HG03520 (cell line): ENCODE results near the gene DOCK2.

Source experiments
- ATAC-seq: cut with Tn5 transposase; IDR thresholded peaks from one replicate; pipeline ENCODE4 v1.9.1; 2021; ENCODE audit warnings: mild to moderate bottlenecking, moderate library complexity; ENCODE audit not compliant: unreplicated experiment

Gene DOCK2

DNA sequence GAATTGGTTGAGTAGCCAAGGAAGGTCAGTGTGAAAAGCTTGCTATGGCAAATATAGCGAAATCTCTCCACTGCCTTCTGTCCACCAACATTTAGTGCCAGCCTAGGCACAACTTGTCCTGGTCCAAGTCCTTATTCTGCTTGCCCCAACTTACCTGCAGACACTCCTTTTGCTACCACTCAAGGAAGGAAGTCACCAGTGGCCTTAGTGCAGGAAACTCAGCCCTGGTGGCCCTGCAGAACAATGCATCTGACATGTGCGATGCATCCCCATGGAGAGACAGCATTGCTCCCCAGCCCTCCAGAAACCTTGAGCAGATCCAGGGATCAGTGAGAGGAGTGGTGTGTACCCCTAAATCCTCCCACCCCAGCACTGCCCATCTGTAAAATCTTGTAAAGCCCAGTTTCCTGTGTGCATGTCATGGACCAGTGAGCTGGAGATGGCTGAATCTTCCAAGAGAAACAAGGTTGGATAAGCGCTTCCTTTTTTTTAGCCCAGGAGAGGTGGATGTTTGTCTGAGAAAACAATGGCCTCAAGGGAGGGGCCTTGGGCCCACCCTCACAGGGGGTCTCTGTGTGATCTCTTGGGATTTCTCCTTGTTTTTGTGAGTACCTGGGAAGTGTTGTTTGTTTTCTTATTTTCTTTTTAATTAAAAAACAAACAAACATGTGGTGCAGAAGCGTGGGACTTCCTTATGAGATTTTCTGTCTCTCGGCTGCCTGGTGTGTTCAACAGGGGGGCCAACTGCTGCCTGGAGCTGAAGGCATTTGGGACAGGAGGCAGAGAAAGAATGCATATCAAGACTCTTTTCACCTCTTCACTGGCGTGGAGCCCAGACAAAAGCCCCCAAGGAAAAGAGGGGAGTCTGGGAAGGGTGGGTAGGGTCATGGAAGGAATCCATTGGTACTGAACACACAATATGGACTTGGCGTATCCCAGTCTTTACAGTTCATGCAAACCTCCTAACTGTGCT, 472.3 kb downstream of the DOCK2 start:
- no peak for ATAC-seq

DNA sequence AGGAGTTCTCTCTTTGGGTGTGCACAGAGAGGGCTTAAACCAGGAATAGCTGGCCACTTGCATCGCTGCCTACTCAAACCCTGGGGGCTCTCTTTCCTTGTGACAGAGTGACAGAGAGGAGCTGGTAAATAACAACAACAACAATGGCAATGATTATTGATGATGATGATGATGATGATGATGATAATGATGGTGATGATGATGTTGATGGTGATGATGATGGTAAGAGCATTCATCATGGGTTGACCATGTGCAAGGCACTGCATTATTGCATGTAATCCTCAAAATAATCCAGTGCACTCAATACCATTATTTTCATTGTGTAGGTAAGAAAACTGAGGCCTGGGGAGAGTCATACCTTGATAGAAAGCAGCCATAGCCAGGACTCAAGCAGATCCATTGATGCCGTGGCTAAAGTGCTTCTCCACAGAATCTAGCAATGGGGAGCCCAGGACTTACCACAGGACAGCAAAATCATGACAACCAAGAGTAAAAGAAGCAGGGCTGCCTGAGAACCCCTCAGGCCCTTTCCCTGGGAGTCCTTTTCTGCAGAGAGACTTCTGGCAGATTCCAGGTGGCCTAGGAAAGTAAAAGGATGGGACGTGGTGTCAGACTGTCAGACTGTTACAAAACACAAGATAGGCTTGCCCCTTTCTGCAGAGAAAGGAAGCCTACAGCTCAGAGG, 473.5 kb downstream of the DOCK2 start:
- ATAC-seq = no peak

DNA sequence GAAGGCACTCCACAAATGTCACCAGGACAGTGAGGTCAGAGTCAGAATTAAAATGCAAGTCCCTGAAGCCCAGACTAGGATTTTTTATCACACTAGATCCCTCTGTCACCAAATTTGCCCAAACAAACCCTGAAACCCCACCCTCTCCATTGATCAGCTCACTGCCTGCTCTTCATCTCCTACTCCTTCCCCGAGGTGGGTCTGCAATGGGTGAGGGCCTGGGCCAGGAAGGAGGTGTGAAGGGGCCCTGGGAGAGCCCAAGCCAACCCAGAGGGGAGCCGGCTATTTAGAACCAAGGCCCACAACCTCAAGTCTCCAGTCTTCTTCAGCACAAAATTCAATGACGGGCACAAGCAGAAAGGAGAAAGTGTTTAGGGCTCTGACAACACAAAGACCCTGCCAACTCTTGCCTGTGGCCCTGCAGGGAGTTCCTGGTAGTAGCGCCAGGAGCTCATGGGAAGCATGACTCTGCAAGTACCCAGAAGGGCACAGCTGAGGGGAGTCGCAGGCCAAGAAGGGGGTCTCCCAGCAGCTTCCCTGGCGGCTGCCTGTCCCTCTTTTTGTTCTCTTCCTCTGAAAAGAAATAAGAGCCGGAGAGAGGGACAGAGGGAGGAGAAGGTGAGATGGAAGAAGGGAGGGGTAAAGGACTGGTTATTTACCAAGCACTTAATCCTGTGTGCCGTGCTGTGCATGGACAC, 474.2 kb downstream of the DOCK2 start:
- no peak for ATAC-seq

DNA sequence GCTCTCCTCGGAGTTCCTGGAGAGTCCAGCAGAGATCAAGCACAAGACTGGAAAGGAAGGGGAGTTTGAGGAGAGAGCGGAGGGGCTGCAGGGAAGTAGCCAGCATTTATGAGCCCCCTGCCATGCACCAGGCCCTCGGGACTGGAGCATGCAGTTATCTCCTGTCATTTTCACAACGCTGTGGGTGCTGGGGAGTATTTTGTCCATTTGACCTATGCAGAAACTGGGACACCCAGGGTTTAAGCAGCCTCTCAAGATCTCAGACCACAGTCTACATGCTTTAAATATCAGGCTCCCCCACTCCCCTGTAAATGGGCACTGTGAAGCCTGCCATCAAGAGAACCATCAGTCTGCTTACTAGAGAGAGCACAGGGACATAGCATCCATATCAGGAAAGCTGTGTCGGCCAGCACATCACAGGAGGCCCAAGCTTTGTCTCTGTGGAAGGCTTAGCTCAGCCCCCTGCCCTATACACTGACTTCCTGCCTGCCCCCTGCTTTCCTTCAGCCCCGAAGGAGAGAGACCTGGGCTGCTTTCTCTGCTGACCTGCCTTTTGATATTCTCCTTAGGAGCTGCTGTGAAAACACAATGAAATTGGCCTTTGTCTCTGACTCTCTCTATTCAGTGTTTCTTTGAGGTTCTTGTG, 475.9 kb downstream of the DOCK2 start:
- ATAC-seq = no peak

DNA sequence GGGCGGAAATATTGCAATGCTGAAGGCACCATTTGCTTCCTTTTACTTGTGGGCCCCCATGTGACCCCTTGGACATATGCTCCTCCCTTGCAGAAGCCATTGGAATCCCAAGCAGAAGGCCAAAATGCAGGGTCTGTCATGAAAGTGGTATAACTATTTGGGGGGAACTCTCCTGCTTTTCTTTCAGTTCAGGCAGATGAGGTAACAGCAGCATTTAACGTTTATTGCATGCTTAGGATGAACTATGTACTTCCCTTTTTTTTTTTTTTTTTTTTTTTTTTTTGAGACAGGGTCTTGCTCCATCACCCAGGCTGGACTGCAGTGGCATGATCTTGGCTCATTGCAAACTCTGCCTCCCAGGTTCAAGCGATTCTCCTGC, 476.4 kb downstream of the DOCK2 start:
- no peak for ATAC-seq

DNA sequence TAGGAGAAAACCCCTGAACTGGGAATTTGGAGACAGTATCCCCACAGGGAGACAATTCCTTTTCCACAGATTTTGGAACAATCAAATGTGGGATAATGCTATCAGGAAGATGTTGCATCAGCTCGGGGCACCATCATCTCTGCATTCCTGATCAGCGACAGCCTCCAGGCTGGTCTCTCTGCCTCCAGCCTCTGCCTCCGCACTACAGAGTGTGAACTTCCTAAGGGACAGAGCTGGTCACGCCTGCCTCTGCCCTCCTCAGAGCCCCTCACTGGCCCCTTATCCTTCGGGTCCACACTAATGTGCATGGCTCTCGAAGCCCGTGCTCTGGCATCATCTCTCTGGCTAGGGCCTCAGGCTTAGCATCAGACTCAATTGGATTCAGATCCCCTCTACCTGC, 477.2 kb downstream of the DOCK2 start:
- ATAC-seq = no peak

DNA sequence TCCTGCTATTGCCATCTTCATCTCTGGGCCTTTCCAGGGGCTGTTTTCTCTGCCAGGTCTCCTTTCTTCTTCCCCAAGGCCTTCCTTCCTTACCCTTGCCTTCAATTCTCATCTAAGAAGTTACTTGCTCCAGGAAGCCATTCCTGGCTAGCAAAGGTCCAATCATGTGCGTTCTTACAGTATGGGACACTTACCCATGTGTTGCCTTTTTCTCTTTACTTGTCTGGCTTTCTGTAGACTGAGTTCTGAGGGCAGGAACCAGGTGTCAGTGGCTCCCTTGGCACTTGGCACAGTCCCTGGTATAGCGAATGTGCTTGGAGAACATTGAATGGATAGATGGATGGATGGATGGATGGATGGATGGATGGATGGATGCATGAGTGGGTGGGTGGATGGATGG, 478.9 kb downstream of the DOCK2 start:
- ATAC-seq = no peak

DNA sequence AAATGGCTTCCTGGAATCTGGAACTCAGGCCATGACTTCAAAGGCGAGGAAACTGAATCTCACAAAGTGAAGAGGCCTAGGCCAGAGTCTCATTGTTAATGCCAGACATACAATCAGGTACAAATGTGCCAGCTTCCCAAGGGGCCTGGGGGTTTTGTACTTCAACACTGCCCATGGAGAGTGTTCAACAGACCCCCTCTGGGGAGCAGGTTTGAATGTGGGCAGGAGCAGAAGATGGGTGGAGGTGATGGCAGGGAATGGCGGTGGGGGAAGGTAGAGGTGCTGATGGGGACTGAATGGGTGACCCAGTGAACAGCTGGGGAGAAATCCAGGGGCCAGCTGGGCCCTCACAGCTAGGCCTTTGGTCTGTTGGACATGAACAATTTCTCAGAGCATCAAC, 480.7 kb downstream of the DOCK2 start:
- no peak for ATAC-seq

DNA sequence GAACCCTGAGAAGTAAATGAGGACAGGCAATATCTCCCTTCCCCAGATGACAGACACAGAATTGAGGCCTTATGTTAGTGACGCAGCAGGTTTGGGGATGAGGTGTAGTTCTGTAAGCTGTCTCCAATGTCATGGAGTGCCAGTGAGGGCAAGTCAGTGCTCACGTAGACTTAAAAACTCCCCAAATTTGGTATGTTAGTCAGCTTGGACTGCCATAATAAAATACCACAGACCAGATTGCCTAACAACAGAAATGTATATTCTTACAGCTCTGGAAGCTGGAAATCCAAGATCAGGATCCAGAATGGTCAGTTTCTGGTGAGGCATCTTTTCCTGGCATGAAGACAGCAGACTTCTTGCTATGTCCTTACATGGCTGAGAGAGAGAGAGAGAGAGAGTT, 483.5 kb downstream of the DOCK2 start:
- ATAC-seq = no peak

DNA sequence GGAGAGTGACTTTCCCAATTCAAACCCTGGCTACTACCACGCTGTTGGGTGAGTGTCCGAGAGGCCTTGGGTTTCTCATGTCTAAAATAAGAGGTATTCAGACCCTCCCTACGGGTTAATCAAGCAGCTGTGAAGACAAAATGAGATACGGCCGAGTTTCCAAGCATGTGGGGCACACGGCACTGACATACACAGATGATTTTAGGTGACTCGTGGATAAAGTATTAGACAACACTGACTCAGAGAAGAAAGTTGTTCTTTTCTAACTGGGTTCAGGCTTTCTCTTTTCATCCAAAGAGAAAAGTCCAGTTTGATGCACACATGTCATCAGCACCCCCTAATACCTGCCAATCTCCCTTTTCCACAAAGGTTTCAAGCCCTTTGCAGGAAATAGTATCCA, 484.2 kb downstream of the DOCK2 start:
- no peak for ATAC-seq

DNA sequence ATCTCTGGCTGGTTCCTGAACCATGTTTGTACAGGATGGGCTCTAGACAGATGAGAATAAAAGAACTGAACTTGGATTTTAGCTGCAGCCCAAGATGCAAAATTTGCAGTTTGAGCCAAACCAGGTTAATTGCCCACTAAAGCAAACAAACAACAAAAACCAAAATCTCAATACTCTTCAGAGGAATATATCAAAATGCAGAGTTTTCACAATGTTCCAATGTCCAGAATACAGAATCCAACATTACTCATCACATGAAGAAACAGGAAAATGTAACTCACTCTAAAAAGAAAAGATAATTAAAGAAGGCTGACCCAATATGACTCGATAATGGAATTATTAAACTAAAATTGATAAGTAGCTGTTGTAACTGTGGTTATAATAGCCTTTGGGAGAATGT, 489.0 kb downstream of the DOCK2 start:
- no peak for ATAC-seq

DNA sequence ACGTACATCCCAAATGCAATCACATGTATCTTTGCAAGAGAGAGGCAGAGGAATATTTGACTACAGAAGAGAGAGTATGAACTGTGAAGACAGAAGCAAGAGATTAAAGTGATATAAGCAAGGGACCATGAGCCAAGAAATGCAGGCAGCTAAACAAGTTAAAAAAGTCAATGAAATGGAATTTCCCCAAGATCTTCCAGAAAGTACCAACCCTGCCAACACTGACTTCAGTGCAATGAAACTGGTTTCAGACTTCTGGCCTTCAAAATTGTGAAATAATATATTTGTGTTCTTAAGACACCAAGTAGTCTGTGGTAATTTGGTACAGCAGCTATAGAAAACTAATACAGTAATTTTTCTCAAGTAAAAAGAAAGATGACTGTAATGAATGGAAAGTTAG, 489.6 kb downstream of the DOCK2 start:
- no peak for ATAC-seq

DNA sequence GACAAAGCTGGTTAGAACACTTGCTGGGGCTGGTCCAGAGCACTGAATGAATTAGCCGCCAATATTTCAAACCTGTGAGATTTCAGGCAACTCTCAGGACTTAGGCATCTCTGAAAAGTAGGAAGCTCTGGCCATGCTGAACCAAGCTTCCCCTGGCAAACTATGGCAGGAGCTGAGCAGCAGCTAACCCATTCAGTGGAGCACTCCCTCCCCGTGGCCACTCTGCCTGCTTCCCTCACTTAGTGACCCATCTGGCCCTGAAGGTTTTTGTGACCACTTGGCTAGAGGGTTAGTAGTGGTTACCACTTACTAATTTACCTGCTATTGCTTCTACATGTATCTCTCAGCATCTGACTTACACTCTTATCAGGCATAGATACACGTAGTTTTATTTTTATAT, 494.2 kb downstream of the DOCK2 start:
- ATAC-seq = no peak

DNA sequence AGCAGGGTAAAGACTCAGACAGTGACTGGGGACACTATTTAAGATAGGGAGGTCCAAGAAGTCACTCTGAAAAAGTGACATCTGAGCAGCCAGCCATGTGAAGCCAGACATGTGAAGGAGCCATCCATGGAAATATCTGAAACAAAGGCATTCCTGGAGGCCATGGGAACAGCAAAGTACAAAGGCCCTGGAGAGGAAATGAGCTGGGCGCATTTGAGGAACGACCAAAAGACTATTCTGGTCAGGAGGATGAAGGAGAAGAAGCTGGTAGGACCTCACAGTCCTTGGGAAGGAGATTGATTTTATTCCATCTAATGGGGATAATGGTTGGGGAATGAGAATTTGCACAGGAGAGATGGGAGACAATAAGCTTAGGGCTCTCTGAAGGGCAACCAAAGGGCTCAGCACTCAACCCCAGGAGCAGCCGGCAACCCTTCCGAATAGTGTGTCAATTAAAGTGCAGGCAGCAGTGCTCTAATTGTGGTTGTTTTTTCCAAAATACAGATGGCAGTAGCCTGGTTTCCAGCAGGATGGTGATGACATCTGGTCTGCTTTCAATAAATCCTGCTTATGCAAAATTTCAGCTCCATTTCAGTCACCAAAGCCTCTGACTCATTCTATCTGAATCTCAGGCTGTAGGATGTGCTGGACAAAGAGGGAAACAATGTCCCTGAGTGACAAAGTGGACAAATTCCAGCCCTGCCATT, 495.3 kb downstream of the DOCK2 start:
- ATAC-seq = no peak
